GM21825 (cell line): ENCODE measurements around the gene ABHD17C.

Experiments
- ATAC-seq: cut with Tn5 transposase; IDR thresholded peaks from one replicate; pipeline ENCODE4 v1.9.1; 2021; ENCODE audit warnings: mild to moderate bottlenecking, moderate library complexity; ENCODE audit not compliant: unreplicated experiment

Gene ABHD17C

DNA sequence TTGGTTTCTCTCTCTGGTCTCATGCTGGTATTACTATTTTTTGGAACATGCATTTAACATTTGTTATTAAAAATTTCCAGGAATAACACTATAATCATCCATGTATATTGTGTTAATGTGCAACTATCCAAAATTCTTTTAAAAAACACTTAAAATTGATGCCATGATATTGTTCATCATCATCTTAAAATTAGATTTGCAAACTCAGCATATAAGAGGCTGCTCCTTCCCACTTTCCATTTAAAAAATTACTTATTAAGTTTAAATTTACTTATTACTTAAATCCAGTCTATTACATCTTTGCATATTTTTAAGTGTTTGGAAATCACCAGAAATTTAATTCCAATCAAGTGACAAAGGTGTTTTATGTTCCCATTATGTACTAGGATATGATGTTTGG, 5.8 kb upstream of the ABHD17C start:
- no peak for ATAC-seq

GRCh38 chr15:80689716-80690115, 5.4 kb upstream of the ABHD17C start:
- no peak for ATAC-seq

- ATAC-seq: no peak
Observed at GRCh38 chr15:80691575-80691974, 3.5 kb upstream of the ABHD17C start.

DNA sequence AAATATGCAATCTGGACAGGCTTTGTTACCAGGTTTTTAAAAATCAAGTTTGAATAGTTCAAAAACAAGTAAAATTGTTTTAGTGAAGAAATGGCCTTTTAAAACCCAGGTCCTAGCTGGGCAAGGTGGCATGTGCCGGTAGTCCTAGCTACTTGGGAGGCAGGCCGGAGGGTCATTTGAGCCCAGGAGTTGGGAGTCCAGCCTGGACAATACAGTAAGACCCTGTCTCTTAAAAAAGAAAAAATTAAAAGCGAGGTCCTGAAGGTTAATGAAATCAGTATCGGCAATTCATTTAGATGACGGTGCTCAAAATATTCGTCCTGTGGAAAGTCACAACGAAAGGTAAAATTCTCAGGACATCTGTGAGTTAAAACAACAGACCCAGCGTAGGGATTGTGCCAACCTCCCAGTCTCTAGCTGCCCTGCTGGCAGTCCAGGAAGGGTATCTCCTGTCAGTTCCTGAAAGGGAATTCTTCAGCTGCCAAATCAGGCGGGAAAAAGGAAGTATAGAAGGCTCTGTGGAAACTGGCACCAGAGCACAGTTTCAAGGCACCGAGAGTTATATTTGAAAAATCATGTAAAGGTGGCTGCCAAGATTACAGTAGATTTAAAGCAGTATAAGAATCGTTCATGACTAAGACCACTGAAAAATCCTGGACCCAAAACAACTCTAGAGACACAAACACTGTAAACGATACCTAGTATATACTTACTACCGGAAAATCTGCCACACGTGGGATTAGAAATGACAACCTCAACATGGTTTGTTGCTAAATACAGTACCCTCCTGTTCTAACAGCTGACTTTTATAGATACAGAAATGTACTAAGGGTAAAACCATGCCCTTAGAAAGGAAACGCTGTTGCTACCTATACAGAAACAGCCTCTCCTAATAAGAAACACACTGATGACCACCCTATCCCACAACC, 1.2 kb upstream of the ABHD17C start:
- ATAC-seq: no peak

DNA sequence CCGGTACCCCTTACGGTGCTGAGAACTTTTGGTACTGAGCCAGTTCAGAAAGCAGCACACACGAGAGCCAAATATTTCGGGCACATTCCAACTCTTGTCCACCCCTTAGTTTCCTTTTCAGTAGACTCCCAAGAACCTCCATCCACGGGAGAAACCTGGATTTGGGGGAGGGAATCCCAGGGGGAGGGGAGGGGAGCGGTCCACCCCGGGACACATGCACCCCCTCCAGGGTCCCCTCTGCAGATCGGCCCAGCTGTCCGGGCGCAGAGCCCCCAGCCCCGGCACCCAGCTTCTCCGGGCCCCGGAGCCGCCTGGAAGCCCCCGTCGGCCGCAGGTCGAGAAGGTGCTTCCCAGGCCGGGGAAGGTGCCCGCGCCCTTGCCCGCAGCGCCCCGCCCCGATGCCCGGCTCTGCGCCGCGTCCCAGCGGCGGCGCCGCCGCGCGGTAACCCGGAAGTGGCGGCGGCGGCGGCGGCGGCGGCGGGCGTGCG, 455 bp upstream of the ABHD17C start:
- peak; percentile 24 for ATAC-seq

GRCh38 chr15:80695911-80696661, 976 bp downstream of the ABHD17C start:
- ATAC-seq: no peak

DNA sequence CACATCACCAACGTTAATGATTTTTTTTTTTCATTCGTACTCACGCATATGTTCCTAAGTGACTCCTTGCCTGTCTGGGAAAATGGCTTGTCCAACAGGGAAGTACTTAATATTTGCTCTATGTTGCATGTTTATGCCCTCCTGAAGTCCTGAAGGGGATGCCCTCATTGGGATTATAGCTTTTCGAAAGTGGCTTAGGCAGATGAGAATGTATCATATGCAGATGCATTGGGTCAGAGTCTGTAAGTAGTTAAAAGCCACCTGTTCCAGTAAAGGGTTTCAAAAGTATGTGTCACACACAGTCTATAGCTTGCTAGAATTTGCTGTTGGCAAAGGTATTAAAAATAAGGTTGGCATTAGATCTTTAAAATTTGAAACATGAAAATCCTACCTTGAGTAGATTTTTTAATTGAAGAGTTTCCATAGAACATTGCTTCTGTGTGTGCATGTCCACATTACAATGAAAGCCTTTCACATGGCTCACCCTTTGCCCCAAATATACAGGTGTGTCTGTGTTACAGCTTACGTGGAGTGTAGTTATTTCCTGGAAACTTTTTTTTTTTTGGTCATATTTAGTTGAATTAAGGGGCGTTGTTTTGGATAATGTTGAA, 2.1 kb downstream of the ABHD17C start:
- no peak for ATAC-seq

- no peak for ATAC-seq
Observed at GRCh38 chr15:80698676-80699075, 3.6 kb downstream of the ABHD17C start.

DNA sequence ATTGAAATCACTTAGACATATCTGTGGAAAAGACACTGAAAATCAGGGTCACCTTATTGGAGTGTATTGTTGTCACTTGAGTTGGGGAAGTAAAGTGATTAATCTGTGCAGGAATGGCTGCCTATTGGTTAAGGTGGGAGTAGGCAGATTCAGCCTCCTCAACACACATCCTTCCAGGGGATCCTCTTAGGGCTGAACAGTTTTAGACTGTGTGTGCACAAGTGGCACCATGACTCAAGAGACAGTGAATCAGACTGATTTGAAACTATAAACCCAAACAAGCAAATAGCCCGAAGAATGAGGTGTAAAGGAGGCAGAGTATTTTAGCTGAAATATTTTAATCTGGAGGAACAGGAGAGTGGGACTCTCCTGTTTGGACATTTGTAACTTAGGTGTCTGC, 4.9 kb downstream of the ABHD17C start:
- ATAC-seq: no peak

DNA sequence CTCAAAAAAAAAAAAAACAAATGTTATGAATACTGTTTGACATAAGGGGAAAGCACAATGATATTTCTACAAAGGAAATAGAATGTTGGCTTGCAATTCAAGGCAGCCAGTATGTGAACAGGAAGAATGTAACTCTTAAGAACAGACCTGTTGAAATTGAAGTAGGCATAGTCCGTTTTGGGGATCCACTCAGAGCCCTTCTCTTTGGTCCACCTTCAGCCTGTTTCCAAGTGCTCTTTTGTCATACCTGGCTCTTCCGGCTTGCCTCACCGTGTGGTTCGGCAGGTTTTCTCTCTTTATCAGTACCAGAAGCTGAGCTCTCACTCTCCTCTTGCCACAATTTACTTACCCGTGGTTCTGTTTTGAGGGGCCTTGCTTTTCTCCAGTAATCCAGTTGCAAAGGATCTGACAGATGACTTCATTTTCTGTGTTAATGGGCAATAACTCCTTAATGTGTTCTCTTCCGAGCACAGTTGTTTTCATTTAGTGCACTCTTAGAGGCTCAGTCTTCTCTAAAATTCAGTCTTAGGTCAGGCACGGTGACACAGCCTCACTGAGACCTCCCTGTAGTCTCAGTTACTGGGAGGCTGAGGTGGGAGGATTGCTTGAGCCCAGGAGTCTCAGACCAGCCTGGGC, 6.7 kb downstream of the ABHD17C start:
- no peak for ATAC-seq

DNA sequence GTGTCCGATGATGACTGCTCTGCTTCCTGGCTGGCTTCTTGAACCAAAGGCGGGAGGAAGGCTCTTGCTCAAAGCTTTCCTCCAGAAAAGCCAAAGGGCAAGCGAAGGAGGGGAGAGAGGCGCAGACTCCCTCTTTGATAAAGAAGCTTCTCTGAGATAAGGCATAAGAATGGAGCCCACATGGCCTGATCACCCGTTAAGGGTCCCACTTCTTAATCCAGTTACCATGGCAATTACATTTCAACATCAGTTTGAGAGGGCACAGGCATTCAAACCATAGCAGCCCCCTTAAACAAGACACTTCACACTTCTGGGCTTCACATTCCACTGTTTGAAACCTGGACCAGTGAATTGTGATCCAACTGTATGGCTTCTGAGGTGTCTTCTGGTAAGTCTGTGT, 8.0 kb downstream of the ABHD17C start:
- ATAC-seq: no peak

DNA sequence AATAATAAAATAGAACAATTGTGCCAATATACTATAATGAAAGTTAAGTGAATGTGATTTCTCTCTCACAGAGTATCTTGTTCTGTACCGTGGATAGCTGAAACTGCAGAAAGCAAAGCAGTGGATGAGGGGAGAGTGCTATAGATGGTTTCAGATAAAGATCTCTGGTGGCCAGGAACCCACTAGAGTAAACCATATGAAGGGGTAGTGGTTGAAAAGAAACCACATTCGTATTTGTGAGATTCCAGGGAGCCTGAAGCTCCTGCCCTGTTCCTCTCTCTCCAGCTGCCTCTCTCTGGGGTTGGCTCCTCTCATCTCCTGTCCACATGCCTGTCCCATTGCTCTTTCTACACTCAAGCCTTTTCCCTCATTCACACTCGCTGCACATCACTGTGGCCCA, 8.9 kb downstream of the ABHD17C start:
- ATAC-seq: no peak

- no peak for ATAC-seq
Observed at GRCh38 chr15:80706161-80706560, 11.1 kb downstream of the ABHD17C start.

DNA sequence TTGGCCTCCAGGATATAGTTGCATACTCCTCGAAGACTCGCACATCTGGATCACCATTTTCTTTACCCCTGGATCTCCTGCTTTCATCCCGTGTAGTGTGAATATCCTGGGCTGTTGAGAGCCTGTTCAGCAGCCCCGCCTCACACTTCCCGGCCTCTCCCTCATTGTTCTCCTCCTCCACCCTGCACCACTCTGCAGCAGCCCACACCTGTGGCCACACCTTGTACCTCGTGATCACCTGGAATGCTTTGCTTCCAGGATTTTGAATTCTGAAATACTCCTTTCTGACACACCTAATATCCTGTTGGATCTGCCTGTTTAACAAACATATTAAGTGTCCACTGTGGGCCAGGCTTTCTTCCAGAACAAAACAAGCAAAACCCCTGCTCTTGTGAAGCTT, 14.4 kb downstream of the ABHD17C start:
- ATAC-seq: no peak

DNA sequence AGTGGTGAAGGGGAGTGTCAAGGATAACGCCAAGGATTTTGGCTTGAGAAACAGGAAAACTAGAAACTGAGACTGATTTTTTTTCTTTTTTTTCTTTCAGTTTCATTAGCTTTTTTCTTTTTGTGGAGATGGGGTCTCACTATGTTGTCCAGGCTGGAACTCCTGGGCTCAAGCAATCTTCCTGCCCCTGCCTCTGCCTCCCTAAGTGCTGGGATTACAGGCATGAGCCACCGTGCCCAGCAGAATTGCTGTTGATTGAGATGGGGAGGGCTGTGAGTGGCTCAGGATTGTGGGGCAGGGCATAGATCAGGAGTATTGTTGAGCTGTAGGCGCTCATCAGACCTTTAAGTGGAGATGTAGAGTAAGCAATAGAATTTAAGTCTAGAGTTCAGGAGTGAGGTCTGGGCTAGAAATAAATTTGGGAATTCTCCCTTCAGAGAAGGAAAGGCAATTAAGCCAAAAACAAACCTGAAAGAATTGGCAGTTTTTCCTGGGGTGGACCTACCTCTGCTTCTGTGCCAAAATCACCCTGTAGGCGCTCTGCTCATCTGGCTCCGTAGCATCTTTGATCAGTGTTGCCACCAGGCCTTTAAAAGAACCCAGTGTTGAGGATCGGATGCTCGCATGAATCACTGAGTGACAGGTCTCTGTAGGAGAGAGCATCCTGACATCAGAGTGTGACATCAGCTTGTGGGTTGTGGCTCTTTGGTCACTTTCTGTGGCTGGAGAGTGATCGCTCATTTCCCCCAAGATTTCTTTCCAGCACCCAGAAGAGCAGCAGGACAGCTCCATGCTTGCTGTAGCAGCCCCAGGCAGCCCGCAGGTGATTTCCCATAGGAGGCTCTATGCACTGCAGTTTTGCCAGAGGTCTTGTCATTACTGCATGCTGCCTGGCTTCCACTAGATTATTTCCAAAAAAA, 15.8 kb downstream of the ABHD17C start:
- ATAC-seq: no peak

DNA sequence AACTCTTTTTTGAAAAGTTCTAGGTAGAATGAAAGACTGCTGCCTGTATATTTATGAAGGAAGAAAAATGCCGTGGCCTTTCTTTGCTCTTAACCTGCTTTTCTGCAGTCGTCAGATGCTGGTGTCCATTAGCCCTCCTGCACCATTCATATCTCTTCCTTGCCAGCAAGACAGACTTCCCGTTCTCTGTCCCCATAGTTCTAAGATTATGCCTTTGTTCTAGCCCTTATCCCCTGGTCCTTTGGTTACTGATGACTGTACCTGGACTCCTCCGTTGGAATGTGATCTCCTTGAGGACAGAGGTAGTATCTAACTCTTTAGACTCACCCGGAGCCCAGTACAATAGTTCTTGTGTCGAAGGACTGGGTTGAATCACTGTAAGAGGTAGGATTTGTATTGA, 16.8 kb downstream of the ABHD17C start:
- no peak for ATAC-seq

GRCh38 chr15:80712956-80713355, 17.8 kb downstream of the ABHD17C start:
- ATAC-seq: no peak

- no peak for ATAC-seq
Observed at GRCh38 chr15:80721476-80721875, 26.4 kb downstream of the ABHD17C start.

DNA sequence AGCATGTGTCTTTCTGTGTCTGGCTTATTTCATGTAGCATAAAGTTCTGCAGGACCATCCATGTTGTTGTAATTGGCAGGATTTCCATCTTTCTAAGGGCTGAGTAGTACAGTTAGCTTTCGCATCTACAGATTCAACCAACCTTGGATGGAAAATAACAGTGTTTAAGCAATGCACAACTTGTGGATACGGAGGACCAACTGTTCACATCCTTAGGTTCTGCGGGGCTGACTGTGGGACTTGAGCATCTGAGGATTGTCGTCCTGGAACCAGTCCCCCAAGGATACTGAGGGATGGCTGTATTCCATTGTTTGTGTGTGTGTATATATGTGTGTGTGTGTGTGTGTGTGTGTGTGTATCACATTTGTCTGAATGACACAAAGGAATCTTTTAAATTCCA, 27.7 kb downstream of the ABHD17C start:
- ATAC-seq: no peak

- no peak for ATAC-seq
Observed at GRCh38 chr15:80727196-80727595, 32.1 kb downstream of the ABHD17C start.
